NCI-H1694 (cell line): ENCODE results near the gene ACSS1.

ENCODE experiments used
- DNase-seq: peaks from one replicate; lab custom pipeline; 2025; lab: John Stamatoyannopoulos, UW

Gene ACSS1

GRCh38 chr20:25058847-25059810 lies 1.2 kb upstream of the ACSS1 start:
- no peak for DNase-seq

GRCh38 chr20:25057234-25058050 lies 497 bp downstream of the ACSS1 start:
- DNase-seq = no peak

GRCh38 chr20:25056690-25057233 lies 1.2 kb downstream of the ACSS1 start:
- no peak for DNase-seq

- DNase-seq = no peak
These were observed 2.0 kb downstream of the ACSS1 start for GRCh38 chr20:25055711-25056495.

- no peak for DNase-seq
These were observed 2.8 kb downstream of the ACSS1 start for GRCh38 chr20:25054995-25055629.

GRCh38 chr20:25054096-25054820 lies 3.7 kb downstream of the ACSS1 start:
- no peak for DNase-seq

- peak; percentile 16 for DNase-seq
These were observed 4.5 kb downstream of the ACSS1 start for GRCh38 chr20:25053255-25054031.

- no peak for DNase-seq
These were observed 5.4 kb downstream of the ACSS1 start for GRCh38 chr20:25052255-25053194.

GRCh38 chr20:25051386-25052155 lies 6.4 kb downstream of the ACSS1 start:
- no peak for DNase-seq

- no peak for DNase-seq
These were observed 7.2 kb downstream of the ACSS1 start for GRCh38 chr20:25050501-25051350.

- no peak for DNase-seq
These were observed 7.9 kb downstream of the ACSS1 start for GRCh38 chr20:25050082-25050481.

GRCh38 chr20:25049261-25050060 lies 8.5 kb downstream of the ACSS1 start:
- no peak for DNase-seq

GRCh38 chr20:25048519-25048952 lies 9.4 kb downstream of the ACSS1 start:
- DNase-seq = no peak

- no peak for DNase-seq
These were observed 10.2 kb downstream of the ACSS1 start for GRCh38 chr20:25047766-25048165.

GRCh38 chr20:25046736-25047666 lies 10.9 kb downstream of the ACSS1 start:
- DNase-seq = no peak
